NCI-H128 (cell line): ENCODE measurements around the gene PRPF38A.

ENCODE experiments used
- DNase-seq: peaks from one replicate; lab custom pipeline; 2025; ENCODE audit not compliant: unreplicated experiment; lab: John Stamatoyannopoulos, UW

PRPF38A gene

GRCh38 chr1:52460694-52461093, 56.3 kb downstream of the PRPF38A start:
- no peak for DNase-seq

GRCh38 chr1:52461821-52462220, 57.4 kb downstream of the PRPF38A start:
- DNase-seq = no peak

- no peak for DNase-seq
Observed at GRCh38 chr1:52463891-52464290, 59.5 kb downstream of the PRPF38A start.

- DNase-seq = no peak
Observed at GRCh38 chr1:52469108-52469507, 64.7 kb downstream of the PRPF38A start.
